ENCODE measurements around the gene MCF2L.
"Not testable (repeated sequence)": the region's sequence is repeated elsewhere in the genome, so short reads cannot be mapped to it uniquely, and the experiment has no call there.

Gene MCF2L

GRCh38 chr13:113029061-113029445, 60.0 kb downstream of the MCF2L start:
- no peak overlapping the region for H3K4me3 ChIP-seq (ENCODE audit: low read depth, low read length)
- peaks cover 6% of the 10 kb centered on the region; the same call in 1 of the 2 replicates for H3K4me1 ChIP-seq (ENCODE audit: control insufficient read depth, insufficient read depth, low read length)
- no peaks in the 10 kb centered on the region for H3K36me3 ChIP-seq (ENCODE audit: control insufficient read depth, insufficient read depth, low read length)
- H3K27me3 ChIP-seq (ENCODE audit: control insufficient read depth, insufficient read depth, low read length), result no peaks in the 10 kb centered on the region
- H3K9ac ChIP-seq (ENCODE audit: low read length), result no peak overlapping the region
- no peak overlapping the region for H3K27ac ChIP-seq (ENCODE audit: low read depth, low read length)
- H3K9me3 ChIP-seq (ENCODE audit: control insufficient read depth, insufficient read depth, low read depth, low read length), result peaks cover 3% of the 10 kb centered on the region; the same call in 1 of the 2 replicates

- Histone ChIP-seq H3K4me1 (ENCODE audit: control insufficient read depth, insufficient read depth, low read length) (no peaks in the 10 kb centered on the region), H3K9ac (ENCODE audit: low read length) (no peak overlapping the region), H3K27ac (ENCODE audit: low read depth, low read length) (no peak overlapping the region), H3K27me3 (ENCODE audit: control insufficient read depth, insufficient read depth, low read length) (no peaks in the 10 kb centered on the region), H3K9me3 (ENCODE audit: control insufficient read depth, insufficient read depth, low read depth, low read length) (peaks cover 3% of the 10 kb centered on the region; the same call in 1 of the 2 replicates), H3K36me3 (ENCODE audit: control insufficient read depth, insufficient read depth, low read length) (no peaks in the 10 kb centered on the region), H3K4me3 (ENCODE audit: low read depth, low read length) (no peak overlapping the region)
Observed at GRCh38 chr13:113029487-113030258, 60.7 kb downstream of the MCF2L start.

GRCh38 chr13:113030259-113030640, 61.2 kb downstream of the MCF2L start:
- not testable (repeated sequence) for H3K9me3 ChIP-seq (ENCODE audit: control insufficient read depth, insufficient read depth, low read depth, low read length); H3K36me3 ChIP-seq (ENCODE audit: control insufficient read depth, insufficient read depth, low read length); H3K4me1 ChIP-seq (ENCODE audit: control insufficient read depth, insufficient read depth, low read length); H3K27ac ChIP-seq (ENCODE audit: low read depth, low read length); H3K9ac ChIP-seq (ENCODE audit: low read length); H3K4me3 ChIP-seq (ENCODE audit: low read depth, low read length); H3K27me3 ChIP-seq (ENCODE audit: control insufficient read depth, insufficient read depth, low read length)

GRCh38 chr13:113031465-113031864, 62.5 kb downstream of the MCF2L start:
- H3K4me3 ChIP-seq (ENCODE audit: low read depth, low read length), result no peak overlapping the region
- H3K9me3 ChIP-seq (ENCODE audit: control insufficient read depth, insufficient read depth, low read depth, low read length), result peaks cover 3% of the 10 kb centered on the region; the same call in 1 of the 2 replicates
- no peaks in the 10 kb centered on the region for H3K27me3 ChIP-seq (ENCODE audit: control insufficient read depth, insufficient read depth, low read length)
- no peak overlapping the region for H3K27ac ChIP-seq (ENCODE audit: low read depth, low read length)
- no peaks in the 10 kb centered on the region for H3K36me3 ChIP-seq (ENCODE audit: control insufficient read depth, insufficient read depth, low read length)
- H3K9ac ChIP-seq (ENCODE audit: low read length), result no peak overlapping the region
- H3K4me1 ChIP-seq (ENCODE audit: control insufficient read depth, insufficient read depth, low read length), result no peaks in the 10 kb centered on the region

- no peak overlapping the region for H3K9ac ChIP-seq (ENCODE audit: low read length)
- no peaks in the 10 kb centered on the region for H3K4me1 ChIP-seq (ENCODE audit: control insufficient read depth, insufficient read depth, low read length)
- H3K27ac ChIP-seq (ENCODE audit: low read depth, low read length), result no peak overlapping the region
- no peak overlapping the region for H3K4me3 ChIP-seq (ENCODE audit: low read depth, low read length)
- peaks cover 3% of the 10 kb centered on the region; the same call in 1 of the 2 replicates for H3K9me3 ChIP-seq (ENCODE audit: control insufficient read depth, insufficient read depth, low read depth, low read length)
- no peaks in the 10 kb centered on the region for H3K27me3 ChIP-seq (ENCODE audit: control insufficient read depth, insufficient read depth, low read length)
- H3K36me3 ChIP-seq (ENCODE audit: control insufficient read depth, insufficient read depth, low read length), result no peaks in the 10 kb centered on the region
Observed at GRCh38 chr13:113032291-113032690, 63.3 kb downstream of the MCF2L start.

GRCh38 chr13:113033054-113033850, 64.2 kb downstream of the MCF2L start:
- H3K4me3 ChIP-seq (ENCODE audit: low read depth, low read length), result no peak overlapping the region
- H3K36me3 ChIP-seq (ENCODE audit: control insufficient read depth, insufficient read depth, low read length), result no peaks in the 10 kb centered on the region
- peaks cover 3% of the 10 kb centered on the region; the same call in 1 of the 2 replicates for H3K9me3 ChIP-seq (ENCODE audit: control insufficient read depth, insufficient read depth, low read depth, low read length)
- no peak overlapping the region for H3K27ac ChIP-seq (ENCODE audit: low read depth, low read length)
- no peaks in the 10 kb centered on the region for H3K27me3 ChIP-seq (ENCODE audit: control insufficient read depth, insufficient read depth, low read length)
- no peaks in the 10 kb centered on the region for H3K4me1 ChIP-seq (ENCODE audit: control insufficient read depth, insufficient read depth, low read length)
- no peak overlapping the region for H3K9ac ChIP-seq (ENCODE audit: low read length)

GRCh38 chr13:113034451-113035212, 65.6 kb downstream of the MCF2L start:
- H3K9ac ChIP-seq (ENCODE audit: low read length), result no peak overlapping the region
- H3K36me3 ChIP-seq (ENCODE audit: control insufficient read depth, insufficient read depth, low read length), result no peaks in the 10 kb centered on the region
- H3K4me1 ChIP-seq (ENCODE audit: control insufficient read depth, insufficient read depth, low read length), result no peaks in the 10 kb centered on the region
- peaks cover 3% of the 10 kb centered on the region; the same call in 1 of the 2 replicates for H3K9me3 ChIP-seq (ENCODE audit: control insufficient read depth, insufficient read depth, low read depth, low read length)
- H3K27ac ChIP-seq (ENCODE audit: low read depth, low read length), result no peak overlapping the region
- H3K27me3 ChIP-seq (ENCODE audit: control insufficient read depth, insufficient read depth, low read length), result no peaks in the 10 kb centered on the region
- no peak overlapping the region for H3K4me3 ChIP-seq (ENCODE audit: low read depth, low read length)

GRCh38 chr13:113035213-113035800, 66.3 kb downstream of the MCF2L start:
- Histone ChIP-seq H3K4me1 (ENCODE audit: control insufficient read depth, insufficient read depth, low read length) (no peaks in the 10 kb centered on the region), H3K27ac (ENCODE audit: low read depth, low read length) (no peak overlapping the region), H3K36me3 (ENCODE audit: control insufficient read depth, insufficient read depth, low read length) (no peaks in the 10 kb centered on the region), H3K9ac (ENCODE audit: low read length) (no peak overlapping the region), H3K27me3 (ENCODE audit: control insufficient read depth, insufficient read depth, low read length) (no peaks in the 10 kb centered on the region), H3K9me3 (ENCODE audit: control insufficient read depth, insufficient read depth, low read depth, low read length) (peaks cover 3% of the 10 kb centered on the region; the same call in 1 of the 2 replicates), H3K4me3 (ENCODE audit: low read depth, low read length) (no peak overlapping the region)

GRCh38 chr13:113036401-113036800, 67.4 kb downstream of the MCF2L start:
- H3K9ac ChIP-seq (ENCODE audit: low read length), result no peak overlapping the region
- H3K27ac ChIP-seq (ENCODE audit: low read depth, low read length), result no peak overlapping the region
- H3K4me1 ChIP-seq (ENCODE audit: control insufficient read depth, insufficient read depth, low read length), result no peaks in the 10 kb centered on the region
- no peaks in the 10 kb centered on the region for H3K27me3 ChIP-seq (ENCODE audit: control insufficient read depth, insufficient read depth, low read length)
- no peaks in the 10 kb centered on the region for H3K36me3 ChIP-seq (ENCODE audit: control insufficient read depth, insufficient read depth, low read length)
- no peak overlapping the region for H3K4me3 ChIP-seq (ENCODE audit: low read depth, low read length)
- H3K9me3 ChIP-seq (ENCODE audit: control insufficient read depth, insufficient read depth, low read depth, low read length), result peaks cover 3% of the 10 kb centered on the region; the same call in 1 of the 2 replicates

GRCh38 chr13:113040031-113040430, 71.0 kb downstream of the MCF2L start:
- H3K9ac ChIP-seq (ENCODE audit: low read length), result no peak overlapping the region

More at GRCh38 chr13:113040031-113040430, 71.0 kb downstream of the MCF2L start:
- no peak overlapping the region for H3K4me3 ChIP-seq (ENCODE audit: low read depth, low read length)
- H3K27me3 ChIP-seq (ENCODE audit: control insufficient read depth, insufficient read depth, low read length), result no peaks in the 10 kb centered on the region
- H3K4me1 ChIP-seq (ENCODE audit: control insufficient read depth, insufficient read depth, low read length), result no peaks in the 10 kb centered on the region
- H3K36me3 ChIP-seq (ENCODE audit: control insufficient read depth, insufficient read depth, low read length), result no peaks in the 10 kb centered on the region
- H3K27ac ChIP-seq (ENCODE audit: low read depth, low read length), result no peak overlapping the region
- no peaks in the 10 kb centered on the region for H3K9me3 ChIP-seq (ENCODE audit: control insufficient read depth, insufficient read depth, low read depth, low read length)
